Rectal smooth muscle tissue (tissue), 1 donor: ENCODE measurements around the gene AIMP1.
A peak's percentile ranks its signal among the peaks of the same experiment; 100 is the strongest.

ENCODE experiments used
- H3K27ac ChIP-seq: one replicate; pipeline ENCODE4 v1.7.0; 2013; ENCODE audit warnings: low read depth, low read length, inconsistent platforms
- H3K27me3 ChIP-seq: one replicate; pipeline ENCODE4 v1.7.0; 2013; ENCODE audit warnings: low read length; ENCODE audit not compliant: control insufficient read depth, insufficient read depth
- H3K36me3 ChIP-seq: one replicate; pipeline ENCODE4 v1.7.0; 2013; ENCODE audit warnings: low read length; ENCODE audit not compliant: control insufficient read depth, insufficient read depth
- H3K4me1 ChIP-seq: one replicate; pipeline ENCODE4 v1.7.0; 2013; ENCODE audit warnings: low read length; ENCODE audit not compliant: control insufficient read depth, insufficient read depth
- H3K4me3 ChIP-seq: one replicate; pipeline ENCODE4 v1.7.0; 2013; ENCODE audit warnings: low read length
- H3K9ac ChIP-seq: one replicate; pipeline ENCODE4 v1.7.0; 2013; ENCODE audit warnings: low read length

The AIMP1 gene

DNA sequence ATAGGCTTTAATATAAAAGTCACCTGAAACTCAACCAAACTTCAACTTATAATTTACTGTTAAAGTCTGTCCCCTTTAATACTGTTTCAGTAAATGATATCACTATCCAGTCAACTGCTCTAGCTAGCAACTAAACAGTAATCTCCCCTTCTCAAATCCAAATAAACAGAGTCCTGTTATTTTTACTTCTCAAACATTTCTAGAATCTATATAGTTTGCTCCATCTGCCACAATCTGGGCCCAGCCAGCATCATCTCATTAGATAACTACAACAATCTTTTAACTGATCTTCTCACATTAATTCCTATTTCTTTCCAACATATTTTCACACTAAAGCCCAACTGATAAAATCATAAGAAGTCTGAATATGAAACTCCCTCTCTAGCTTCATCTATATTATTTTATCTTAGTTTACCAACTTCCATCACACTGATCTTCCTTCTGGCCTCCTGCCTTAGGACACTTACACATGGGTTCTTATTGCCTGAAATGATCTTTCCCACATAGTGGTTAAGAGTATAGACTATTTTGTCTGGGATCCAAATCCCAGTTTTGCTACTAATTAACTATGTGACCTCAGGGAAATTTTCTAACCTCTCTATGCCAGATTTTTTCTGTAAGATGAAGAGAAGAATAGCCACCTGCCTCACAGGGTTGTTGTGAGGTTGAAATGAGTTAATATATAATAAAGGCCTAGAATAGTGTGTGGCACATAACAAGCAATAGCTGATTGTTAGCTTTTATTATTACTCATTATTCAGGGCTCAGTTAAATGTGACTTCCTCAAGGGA, 18.9 kb upstream of the AIMP1 start:
- Histone ChIP-seq H3K27me3 (no peaks in the 10 kb centered on the region), H3K36me3 (no peaks in the 10 kb centered on the region), H3K4me1 (no peaks in the 10 kb centered on the region), H3K4me3 (no peak overlapping the region), H3K27ac (no peak overlapping the region), H3K9ac (no peak overlapping the region)

DNA sequence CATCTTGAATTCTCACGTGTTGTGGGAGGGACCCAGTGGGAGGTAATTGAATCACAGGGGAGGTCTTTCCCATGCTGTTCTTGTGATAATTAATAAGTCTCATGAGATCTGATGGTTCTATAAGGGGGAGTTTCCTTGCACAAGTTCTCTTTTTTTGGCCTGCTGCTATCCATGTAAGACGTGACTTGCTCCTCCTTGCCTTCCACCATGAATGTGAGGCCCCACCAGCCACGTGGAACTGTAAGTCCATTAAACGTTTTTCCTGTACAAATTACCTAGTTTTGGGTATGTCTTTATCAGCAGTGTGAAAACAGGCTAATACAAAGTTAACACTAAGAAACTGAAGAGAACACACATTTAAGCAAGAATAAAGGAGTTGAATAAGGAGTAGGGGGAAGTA, 16.4 kb upstream of the AIMP1 start:
- no peak overlapping the region for H3K9ac ChIP-seq
- no peak overlapping the region for H3K27ac ChIP-seq
- H3K4me3 ChIP-seq: no peak overlapping the region
- H3K4me1 ChIP-seq: no peaks in the 10 kb centered on the region
- no peaks in the 10 kb centered on the region for H3K27me3 ChIP-seq
- no peaks in the 10 kb centered on the region for H3K36me3 ChIP-seq

DNA sequence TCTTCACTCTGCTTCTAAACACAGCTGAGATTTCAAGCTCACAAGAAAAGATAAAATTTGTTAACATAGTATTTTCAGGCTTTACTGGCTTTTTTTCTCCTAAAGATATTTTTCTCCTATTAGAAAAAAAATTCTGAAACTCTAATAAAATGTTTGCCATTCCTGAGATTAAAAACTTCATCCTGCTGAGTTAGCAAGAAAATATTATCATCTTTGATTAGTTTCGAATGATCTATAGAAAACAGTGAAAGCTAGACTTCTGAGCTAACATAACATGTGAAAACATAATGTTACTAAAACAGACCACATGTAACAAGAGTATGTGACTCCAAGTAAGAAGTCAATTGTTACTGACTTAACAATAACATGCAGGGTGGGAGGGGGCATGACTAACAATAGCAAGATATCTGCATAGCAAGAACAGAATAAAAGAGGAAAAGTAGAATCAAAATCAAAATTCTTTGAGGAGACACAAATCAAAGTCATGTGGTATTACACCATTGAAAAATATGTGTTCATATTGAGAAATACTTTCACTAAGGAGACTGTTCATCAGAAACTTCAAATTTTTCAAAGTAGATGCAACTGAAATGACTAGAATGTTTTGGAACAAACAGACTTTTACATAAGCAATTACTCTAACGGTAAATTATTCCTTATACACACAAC, 14.8 kb upstream of the AIMP1 start:
- no peaks in the 10 kb centered on the region for H3K4me1 ChIP-seq
- H3K27ac ChIP-seq: no peak overlapping the region
- no peak overlapping the region for H3K9ac ChIP-seq
- H3K36me3 ChIP-seq: peaks cover 1% of the 10 kb centered on the region
- H3K4me3 ChIP-seq: no peak overlapping the region
- no peaks in the 10 kb centered on the region for H3K27me3 ChIP-seq

DNA sequence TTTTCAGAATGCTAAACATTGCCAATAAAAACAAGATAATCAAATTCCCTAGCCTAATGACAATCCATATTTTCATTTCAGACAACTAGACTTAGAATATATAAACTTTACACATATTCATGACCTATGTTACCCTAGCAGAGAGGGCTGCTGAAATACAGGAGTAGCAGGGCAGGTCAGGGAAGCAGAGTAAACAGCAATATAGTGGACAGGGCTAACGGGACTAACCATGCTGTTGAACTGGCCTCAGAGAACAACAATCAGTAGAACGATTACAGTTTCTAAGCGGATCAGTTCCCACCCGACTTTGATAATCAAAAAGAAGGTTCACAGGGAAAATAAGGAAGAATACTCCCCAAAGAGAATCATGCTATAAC, 14.3 kb upstream of the AIMP1 start:
- H3K9ac ChIP-seq: no peak overlapping the region
- no peak overlapping the region for H3K27ac ChIP-seq
- peaks cover 3% of the 10 kb centered on the region for H3K36me3 ChIP-seq
- no peaks in the 10 kb centered on the region for H3K27me3 ChIP-seq
- H3K4me1 ChIP-seq: no peaks in the 10 kb centered on the region
- H3K4me3 ChIP-seq: no peak overlapping the region

DNA sequence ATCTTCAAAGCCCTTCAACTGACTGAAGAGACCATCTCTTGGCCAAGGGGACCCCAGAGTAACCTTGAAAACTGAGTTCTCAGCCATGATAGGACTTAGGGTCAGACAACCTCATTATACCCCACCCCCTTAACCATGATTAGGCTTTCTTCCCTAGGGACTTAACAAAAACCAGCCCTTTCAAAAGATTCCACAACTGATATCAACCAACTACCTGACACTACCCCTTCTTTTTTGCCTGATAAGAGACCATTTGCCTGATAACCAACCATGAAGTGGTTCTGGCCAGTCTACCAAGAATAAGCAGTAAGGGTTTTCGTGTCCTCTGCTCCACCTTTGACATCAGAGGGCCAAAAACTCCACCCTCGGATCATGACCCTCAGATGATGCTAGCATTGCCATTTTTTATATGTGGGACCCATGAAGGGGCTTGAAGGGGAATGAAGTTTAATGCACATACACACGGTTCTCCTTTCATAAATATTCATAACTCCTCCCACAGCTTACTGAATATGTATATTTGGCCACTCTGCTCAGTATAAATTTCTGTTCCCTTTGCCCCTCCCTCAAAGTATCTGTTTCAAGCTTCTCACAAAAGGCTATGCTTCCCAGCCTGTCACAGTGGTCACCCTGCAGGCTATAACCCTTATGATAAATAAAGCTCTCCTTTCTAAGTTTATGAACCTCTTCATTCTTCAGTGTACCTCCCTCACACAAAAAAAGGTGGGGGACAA, 12.6 kb upstream of the AIMP1 start:
- no peak overlapping the region for H3K9ac ChIP-seq
- no peak overlapping the region for H3K4me3 ChIP-seq
- H3K27ac ChIP-seq: no peak overlapping the region
- no peaks in the 10 kb centered on the region for H3K4me1 ChIP-seq
- peaks cover 3% of the 10 kb centered on the region for H3K36me3 ChIP-seq
- H3K27me3 ChIP-seq: no peaks in the 10 kb centered on the region

DNA sequence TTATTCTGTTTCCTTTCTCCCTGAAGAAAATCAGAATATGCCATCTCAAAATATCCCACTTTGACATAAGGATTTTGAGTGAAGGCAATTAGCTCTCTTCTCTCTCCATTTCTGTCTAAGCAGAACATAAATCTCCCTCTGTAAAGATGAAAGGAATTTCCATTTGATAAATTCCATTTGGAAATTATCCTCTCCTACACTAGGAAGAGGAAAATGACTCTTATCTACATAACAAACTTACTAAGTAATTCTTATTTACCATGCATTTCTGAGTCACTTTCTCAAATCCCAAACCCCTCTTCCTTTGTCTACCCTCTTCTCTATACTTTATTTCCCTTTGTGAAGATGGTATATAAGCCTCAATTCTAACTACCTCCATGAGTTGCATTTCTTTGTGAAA, 11.7 kb upstream of the AIMP1 start:
- Histone ChIP-seq H3K9ac (no peak overlapping the region), H3K4me1 (no peaks in the 10 kb centered on the region), H3K36me3 (peaks cover 3% of the 10 kb centered on the region), H3K27ac (no peak overlapping the region), H3K27me3 (no peaks in the 10 kb centered on the region), H3K4me3 (no peak overlapping the region)

DNA sequence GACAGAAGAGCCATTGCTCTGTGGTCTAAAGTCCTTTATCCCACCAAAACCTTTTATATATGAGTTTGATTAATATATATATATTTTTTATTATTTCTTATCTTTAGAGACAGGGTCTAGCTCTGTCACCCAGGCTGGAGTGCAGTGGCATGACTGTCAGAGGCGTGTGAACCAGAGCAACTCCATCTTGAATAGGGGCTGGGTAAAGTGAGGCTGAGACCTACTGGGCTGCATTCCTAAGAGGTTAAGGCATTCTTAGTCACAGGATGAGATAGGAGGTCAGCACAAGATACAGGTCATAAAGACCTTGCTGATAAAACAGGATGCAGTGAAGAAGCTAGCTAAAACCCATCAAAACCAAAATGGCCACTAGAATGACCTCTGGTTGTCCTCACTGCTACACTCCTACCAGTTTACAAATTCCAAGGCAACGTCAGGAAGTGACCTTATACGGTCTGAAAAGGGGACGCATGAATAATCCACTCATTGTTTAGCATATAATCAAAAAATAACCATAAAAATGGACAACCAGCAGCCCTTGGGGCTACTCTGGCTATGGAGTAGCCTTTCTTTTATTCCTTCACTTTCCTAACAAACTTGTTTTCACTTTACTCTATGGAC, 10.8 kb upstream of the AIMP1 start:
- Histone ChIP-seq H3K9ac (no peak overlapping the region), H3K4me3 (no peak overlapping the region), H3K27me3 (no peaks in the 10 kb centered on the region), H3K36me3 (peaks cover 3% of the 10 kb centered on the region), H3K27ac (no peak overlapping the region), H3K4me1 (no peaks in the 10 kb centered on the region)

DNA sequence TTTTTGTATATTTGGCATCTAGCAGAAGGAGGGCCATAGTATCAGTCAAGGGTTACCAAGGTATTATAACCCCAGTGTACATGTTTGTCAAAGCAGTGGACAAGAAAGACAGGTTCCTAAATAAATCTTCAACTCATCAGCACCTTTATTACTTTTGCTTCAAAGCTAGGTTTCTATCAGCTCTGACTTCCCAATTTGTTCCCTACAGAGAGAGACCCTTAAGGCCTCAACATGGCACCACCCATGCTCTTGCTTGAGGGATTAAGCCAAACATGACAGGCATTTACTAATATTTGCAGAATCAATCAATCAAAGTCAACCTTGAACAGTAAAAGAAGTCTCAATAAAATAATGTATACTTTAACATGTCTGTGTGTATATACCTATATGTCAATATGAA, 9.8 kb upstream of the AIMP1 start:
- Histone ChIP-seq H3K36me3 (peaks cover 3% of the 10 kb centered on the region), H3K27ac (no peak overlapping the region), H3K4me3 (no peak overlapping the region), H3K4me1 (no peaks in the 10 kb centered on the region), H3K27me3 (no peaks in the 10 kb centered on the region), H3K9ac (no peak overlapping the region)

DNA sequence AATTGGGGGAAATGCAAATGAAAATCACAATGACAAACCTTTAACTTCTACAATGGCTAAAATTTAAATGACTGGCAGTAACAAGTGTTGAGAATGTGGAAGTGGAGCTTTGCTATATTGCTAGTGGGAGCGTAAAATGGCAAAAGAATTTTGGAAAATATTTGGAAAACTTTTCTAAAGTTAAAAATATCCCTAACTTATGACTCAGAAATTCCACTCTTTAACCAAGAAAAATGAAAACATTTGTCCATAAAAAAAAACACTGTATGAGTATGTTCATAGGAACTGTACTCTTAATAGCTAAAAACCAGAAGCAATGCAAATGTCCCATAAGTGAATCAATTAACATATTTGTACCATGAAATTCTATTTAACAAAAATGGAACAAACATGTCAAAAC, 4.0 kb upstream of the AIMP1 start:
- H3K27me3 ChIP-seq: no peaks in the 10 kb centered on the region
- H3K27ac ChIP-seq: no peak overlapping the region
- H3K9ac ChIP-seq: no peak overlapping the region
- peaks cover 11% of the 10 kb centered on the region for H3K4me1 ChIP-seq
- no peak overlapping the region for H3K4me3 ChIP-seq
- no peaks in the 10 kb centered on the region for H3K36me3 ChIP-seq

DNA sequence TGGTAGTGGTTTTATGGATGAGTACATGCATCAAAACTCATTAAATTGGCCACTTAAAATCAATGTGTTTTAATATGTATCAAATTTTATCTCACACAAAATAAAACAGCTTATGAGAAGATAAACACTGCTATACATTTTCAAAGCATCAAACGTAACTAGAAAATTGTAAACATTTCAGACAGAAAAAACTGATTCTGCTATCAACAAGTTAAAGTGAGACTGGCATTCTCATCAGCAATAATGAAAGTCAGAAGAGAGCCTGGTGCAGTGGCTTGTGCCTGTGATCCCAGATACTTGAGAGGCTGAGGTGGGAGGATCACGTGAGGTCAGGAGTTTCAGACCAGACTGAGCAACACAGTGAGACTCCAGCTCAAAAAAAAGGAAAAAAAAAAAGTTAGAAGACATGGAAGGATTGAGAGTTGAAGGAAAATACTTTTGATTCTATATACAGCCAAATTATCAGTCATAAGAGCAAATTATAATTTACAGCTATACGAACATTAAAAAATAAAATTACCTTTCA, 3.3 kb upstream of the AIMP1 start:
- no peak overlapping the region for H3K9ac ChIP-seq
- H3K27ac ChIP-seq: no peak overlapping the region
- H3K36me3 ChIP-seq: no peaks in the 10 kb centered on the region
- H3K4me1 ChIP-seq: peaks cover 17% of the 10 kb centered on the region
- H3K27me3 ChIP-seq: no peaks in the 10 kb centered on the region
- no peak overlapping the region for H3K4me3 ChIP-seq

DNA sequence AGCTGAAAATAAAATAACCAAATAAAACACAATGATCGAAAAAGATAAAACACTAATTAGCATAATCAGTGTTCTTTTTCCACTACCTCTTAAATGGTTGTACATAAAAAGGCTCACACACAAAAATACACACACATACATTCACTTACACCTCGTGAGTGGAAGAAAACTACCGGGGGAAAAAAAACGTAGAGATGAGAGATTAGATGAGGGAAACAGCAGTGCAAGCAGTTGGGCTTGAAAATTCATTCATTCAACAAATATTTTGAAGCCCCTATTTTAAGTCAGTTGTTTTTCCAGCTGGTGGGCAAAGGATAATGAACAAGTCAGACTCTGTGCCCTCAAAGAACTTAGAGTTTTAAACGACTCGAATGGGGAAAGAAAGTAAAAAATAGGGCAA, 1.4 kb upstream of the AIMP1 start:
- peaks cover 17% of the 10 kb centered on the region for H3K4me1 ChIP-seq
- peak overlapping the region; percentile 92 for H3K4me3 ChIP-seq
- no peak overlapping the region for H3K27ac ChIP-seq
- no peaks in the 10 kb centered on the region for H3K36me3 ChIP-seq
- no peak overlapping the region for H3K9ac ChIP-seq
- H3K27me3 ChIP-seq: no peaks in the 10 kb centered on the region

DNA sequence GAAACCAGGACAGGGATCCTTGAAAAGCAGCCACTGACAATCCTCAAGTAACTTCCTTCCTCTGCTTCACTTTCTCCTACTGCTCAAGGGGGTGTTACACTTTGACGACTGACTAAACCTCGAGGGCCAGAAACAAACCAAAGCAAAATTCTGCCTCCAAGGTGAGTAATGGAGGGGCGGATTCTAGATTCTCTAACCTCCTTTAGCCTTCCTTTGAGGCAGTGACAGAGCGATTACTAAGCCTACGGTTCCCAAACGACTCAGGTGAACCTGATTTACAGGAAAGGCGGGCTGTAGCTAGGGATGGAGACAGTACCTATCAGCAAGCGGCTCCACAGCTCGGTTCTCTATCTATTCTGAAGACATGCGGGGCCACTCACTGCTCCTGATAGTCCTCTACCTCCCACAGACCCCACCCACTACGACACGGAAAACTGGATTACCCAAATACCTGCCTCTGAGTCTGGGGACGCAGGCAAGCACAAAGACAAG, 828 bp upstream of the AIMP1 start:
- Histone ChIP-seq H3K36me3 (no peaks in the 10 kb centered on the region), H3K27ac (peak overlapping the region; percentile 97), H3K27me3 (no peaks in the 10 kb centered on the region), H3K9ac (peak overlapping the region; percentile 91), H3K4me3 (peak overlapping the region; percentile 92), H3K4me1 (peaks cover 17% of the 10 kb centered on the region)
